GM12878 (cell line): ENCODE measurements around the gene ESPNL. TPM values are rescaled to one million over a fixed set of nuclear protein-coding genes. Genes with fewer than 3 reads are reported as not detected.
A peak's percentile ranks its signal among the peaks of the same experiment; 100 is the strongest.

ENCODE experiments used
- ATAC-seq: fragments of 200-7000 bp; cut with Tn5 transposase; 3 replicates; pipeline ENCODE4 v1.9.1; 2020; ENCODE audit warnings: mild to moderate bottlenecking, moderate library complexity
- BruUV-seq: library from RNA; stranded (reverse); fragments of 400-500 nt; replicated peaks from 2 replicates; lab custom pipeline; 2021; lab: Mats Ljungman, UMichigan
- CTCF ChIA-PET: fragments of 300-600 bp; sonication (Branson Sonifier 250); formaldehyde crosslinking; extraction: SDS; loops from one replicate; lab custom pipeline; 2021; ENCODE audit warnings: inconsistent platforms; lab: Yijun Ruan, JAX
- POLR2A ChIA-PET: fragments of 350-600 bp; formaldehyde crosslinking; extraction: SDS; loops from one replicate; lab custom pipeline; 2021; ENCODE audit warnings: inconsistent platforms; lab: Charles Lee
- RAD21 ChIA-PET: fragments of 300-600 bp; sonication (Branson Sonifier 250); formaldehyde crosslinking; loops from one replicate; lab custom pipeline; 2023; ENCODE audit warnings: antibody characterized with exemption; ENCODE audit not compliant: unreplicated experiment; lab: Charles Lee
- SMC1A ChIA-PET: fragments of 300-600 bp; sonication (Branson Sonifier 250); formaldehyde crosslinking; loops from one replicate; lab custom pipeline; 2023; ENCODE audit not compliant: unreplicated experiment, uncharacterized antibody; lab: Charles Lee
- DNase-seq: peaks from one replicate; pipeline ENCODE4 v3.0.0-alpha.2; 2011; ENCODE audit warnings: low read depth, low spot score
- FAIRE-seq: peaks from 3 replicates; lab custom pipeline; 2011; peaks lifted over from hg19 to GRCh38; lab: Jason Lieb, UNC
- H2AFZ ChIP-seq: 2 replicates; pipeline ENCODE4 v1.6.0; 2011; ENCODE audit warnings: low read depth, low read length, control low read depth; ENCODE audit not compliant: control insufficient read depth
- H3K27ac ChIP-seq: 2 replicates; pipeline ENCODE4 v1.5.1; 2011; ENCODE audit warnings: control low read depth; ENCODE audit not compliant: control insufficient read depth, insufficient read depth
- H3K27me3 ChIP-seq, 2 experiments: replicated peaks in 1 of 2; 2 replicates each; pipeline versions ENCODE4 v1.6.0 to v1.6.1; 2011; ENCODE audit warnings: low read length in 1 of 2; ENCODE audit not compliant: control insufficient read depth in 2 of 2, insufficient read depth in 2 of 2
- H3K36me3 ChIP-seq, 2 experiments: 2 replicates each; pipeline ENCODE4 v1.5.1; 2011; ENCODE audit warnings: low read length in 1 of 2; ENCODE audit not compliant: control insufficient read depth in 2 of 2, insufficient read depth in 2 of 2
- H3K4me1 ChIP-seq: 2 replicates; pipeline ENCODE4 v1.6.1; 2011; ENCODE audit warnings: mild to moderate bottlenecking, low read length, moderate library complexity, mixed read lengths; ENCODE audit not compliant: control insufficient read depth, insufficient read depth
- H3K4me2 ChIP-seq: 2 replicates; pipeline ENCODE4 v1.6.0; 2011; ENCODE audit warnings: control low read depth; ENCODE audit not compliant: control insufficient read depth, insufficient read depth
- H3K4me3 ChIP-seq: fragments of 200-600 bp; sonication (generic); 2 replicates; pipeline ENCODE4 v1.5.1; 2016
- H3K79me2 ChIP-seq: 2 replicates; pipeline ENCODE4 v1.6.0; 2011; ENCODE audit warnings: low read length; ENCODE audit not compliant: control insufficient read depth, insufficient read depth
- H3K9ac ChIP-seq: 2 replicates; pipeline ENCODE4 v1.8.0; 2011; ENCODE audit warnings: low read length, control low read depth, mixed read lengths; ENCODE audit not compliant: control insufficient read depth, insufficient read depth
- H3K9me3 ChIP-seq: replicated peaks from 3 replicates; pipeline ENCODE4 v1.5.1; 2011; ENCODE audit warnings: mild to moderate bottlenecking, low read length; ENCODE audit not compliant: control insufficient read depth, insufficient read depth
- H4K20me1 ChIP-seq: 2 replicates; pipeline ENCODE4 v1.6.0; 2011; ENCODE audit not compliant: control insufficient read depth, insufficient read depth
- BCLAF1 ChIP-seq: fragments of 450-650 bp; IDR thresholded peaks from 2 replicates; pipeline ENCODE4 v1.6.1; 2017; ENCODE audit warnings: antibody characterized with exemption, mild to moderate bottlenecking, moderate library complexity
- CREB1 ChIP-seq: IDR thresholded peaks from 2 replicates; pipeline ENCODE4 v1.6.1; 2012; ENCODE audit warnings: low read depth, mild to moderate bottlenecking, inconsistent platforms
- CTCF ChIP-seq, 3 experiments: IDR thresholded peaks in 2 of 3; conservative IDR thresholded peaks in 1 of 3; 2 replicates each; pipeline ENCODE4 v1.5.1; 2011; ENCODE audit warnings: low read depth in 3 of 3, low read length in 3 of 3, mild to moderate bottlenecking in 3 of 3, control low read depth in 2 of 3, moderate library complexity in 2 of 3, inconsistent platforms in 1 of 3, mixed read lengths in 1 of 3; ENCODE audit not compliant: control insufficient read depth in 2 of 3, insufficient read depth in 1 of 3; ENCODE audit errors: extremely low read depth in 1 of 3
- E2F8 ChIP-seq: fragments of 450-650 bp; IDR thresholded peaks from 2 replicates; pipeline ENCODE4 v1.6.1; 2018; ENCODE audit warnings: mild to moderate bottlenecking, low read depth, moderate library complexity; ENCODE audit not compliant: partially characterized antibody
- EED ChIP-seq: sonication (generic); IDR thresholded peaks from 2 replicates; pipeline ENCODE4 v1.6.1; 2016; ENCODE audit warnings: antibody characterized with exemption, low read depth
- HDGF ChIP-seq: fragments of 450-650 bp; IDR thresholded peaks from 2 replicates; pipeline ENCODE4 v1.6.1; 2016; ENCODE audit warnings: antibody characterized with exemption
- NFYA ChIP-seq: IDR thresholded peaks from 2 replicates; pipeline ENCODE4 v1.6.1; 2011; ENCODE audit warnings: low read depth, mild to moderate bottlenecking, low read length, improper control_type of control experiment, borderline replicate concordance
- RELB ChIP-seq: fragments of 450-650 bp; IDR thresholded peaks from 2 replicates; pipeline ENCODE4 v1.6.1; 2017; ENCODE audit warnings: low read depth, mild to moderate bottlenecking, moderate library complexity
- REST ChIP-seq: IDR thresholded peaks from 2 replicates; pipeline ENCODE4 v1.6.1; 2012; ENCODE audit warnings: mild to moderate bottlenecking, low read depth, low read length
- WGBS: methylation state at CpG from one replicate; pipeline ENCODE4 v1.1.6; 2016; ENCODE audit warnings: low lambda C conversion rate; ENCODE audit not compliant: insufficient replicate concordance, insufficient coverage; ENCODE audit errors: missing lambda C conversion rate; 5-methylcytosine and 5-hydroxymethylcytosine counted together
- in situ Hi-C: fragments of 300-500 bp; cut with MboI; formaldehyde crosslinking; loops from 9 replicates; pipeline ENCODE4 v1.14.3; 2018; ENCODE audit warnings: mixed read lengths
- intact Hi-C: fragments of 100-400 bp; cut with micrococcal nuclease; formaldehyde crosslinking; loops from one replicate; pipeline ENCODE4 v1.14.2; 2022; ENCODE audit not compliant: unreplicated experiment
- polyA plus RNA-seq, 11 experiments: library from polyadenylated mRNA; depleted of rRNA in 4 of 11; unstranded in 6 of 11; stranded (reverse) in 5 of 11; fragments of >200 nt; fragmentation: Nextera tagmentation in 4 of 11; fragmentation: Illumina TruSeq in 1 of 11; extraction: Ambion mirVana in 4 of 11; extraction: Trizol in 1 of 11; gene quantifications; 1 replicate in 1 of 11; 2 replicates in 10 of 11; pipeline versions ENCODE4 v1.2.1 to v1.2.3, GENCODE V29; 2011 to 2016; ENCODE audit warnings: inconsistent platforms in 2 of 11, missing spikeins in 2 of 11, low read depth in 1 of 11
- total RNA-seq, 4 experiments: library from RNA; depleted of rRNA in 3 of 4; stranded (reverse); fragments of >200 nt in 3 of 4; fragmentation: Illumina TruSeq in 1 of 4; extraction: Trizol in 1 of 4; gene quantifications; 2 replicates each; pipeline versions ENCODE4 v1.2.1 to v1.2.3, GENCODE V29; 2013 to 2021

Gene ESPNL
- total and polyA plus RNA-seq, 10 of the 15 experiments (the other 5 are each of a cell fraction or from before 2014, with no cell fraction given) = 0.05 to 0.94 (median 0.36) TPM; not detected in 3

GRCh38 chr2:238158509-238159070, 58.5 kb downstream of the ESPNL start, which contains the start of gene ERFE:
Gene ERFE (plus strand): TSS chr2:238158970. CDS start chr2:238159008, 38 bp downstream.
- Histone ChIP-seq H3K79me2 (no peaks in the 10 kb centered on the region), H3K4me2 (peak within 1 kb of the TSS; percentile 7; the same call in 1 of the 2 replicates), H3K27me3 (peaks cover 3 to 12% of the 10 kb centered on the region in 2 experiments; a peak in 3 of 4 replicates), H3K4me1 (peaks cover 6% of the 10 kb centered on the region; the same call in 1 of the 2 replicates), H3K9ac (no peak within 1 kb of the TSS), H3K36me3 (no peaks in the 10 kb centered on the region), H4K20me1 (no peaks in the 10 kb centered on the region), H3K27ac (no peak within 1 kb of the TSS), H3K4me3 (no peak within 1 kb of the TSS), H3K9me3 (no peaks in the 10 kb centered on the region), H2AFZ (no peak within 1 kb of the TSS)
- intact Hi-C loops (no loop called here), in situ Hi-C loops (no loop called here)
- no peak for DNase-seq
- ChIA-PET POLR2A (no interaction called here), RAD21 (no interaction called here), SMC1A (no interaction called here), CTCF (no interaction called here)
- WGBS = 38% methylated on average over 17 of the region's 61 CpGs
- no peak for FAIRE-seq
- no TSS peak for BruUV-seq
- ATAC-seq = peak; percentile 62
- peak in 2 of 3 experiments; percentile 29 to 52; a peak in 3 of 6 replicates for TF ChIP-seq CTCF (IDR thresholded peaks at IDR 0.05 in 2 of 3, conservative IDR thresholded peaks at IDR 0.05 in 1 of 3; ENCODE audit: control insufficient read depth in 2 of 3, extremely low read depth in 1 of 3, insufficient read depth in 1 of 3, low read depth in 3 of 3, low read length in 3 of 3)
- TF ChIP-seq BCLAF1 = no peak
- TF ChIP-seq NFYA = no peak
- TF ChIP-seq E2F8 = no peak
- TF ChIP-seq HDGF = no peak
- no peak for TF ChIP-seq EED
- no peak for TF ChIP-seq REST
- no peak for TF ChIP-seq CREB1
- TF ChIP-seq RELB = no peak
